ENCODE results near the gene TMPRSS6. TPM values are rescaled to one million over a fixed set of nuclear protein-coding genes. Genes with fewer than 3 reads are reported as not detected.

TMPRSS6 gene
- total RNA-seq, 1 donor from 2014 or later, result not detected

- intact Hi-C loops (cut with DNase I), result no loop called here
- ATAC-seq, result no peak
- no peak for DNase-seq (ENCODE audit: low spot score)
Measured at GRCh38 chr22:37141971-37142370, 32.5 kb upstream of the TMPRSS6 start.

- ATAC-seq, result no peak
- no peak for DNase-seq (ENCODE audit: low spot score)
- intact Hi-C loops (cut with DNase I), result no loop called here
Measured at GRCh38 chr22:37141476-37141875, 32.0 kb upstream of the TMPRSS6 start.

GRCh38 chr22:37140686-37141323 is 31.3 kb upstream of the TMPRSS6 start:
- ATAC-seq (no peak), DNase-seq (ENCODE audit: low spot score) (no peak)
- intact Hi-C loops (cut with DNase I), result no loop called here

- ATAC-seq (no peak), DNase-seq (ENCODE audit: low spot score) (no peak)
- intact Hi-C loops (cut with DNase I), result no loop called here
Measured at GRCh38 chr22:37139762-37140161, 30.2 kb upstream of the TMPRSS6 start.

- intact Hi-C loops (cut with DNase I), result no loop called here
- ATAC-seq (no peak), DNase-seq (ENCODE audit: low spot score) (no peak)
Measured at GRCh38 chr22:37138849-37139561, 29.5 kb upstream of the TMPRSS6 start.

GRCh38 chr22:37137903-37138665 is 28.6 kb upstream of the TMPRSS6 start:
- intact Hi-C loops (cut with DNase I), result no loop called here
- ATAC-seq, result no peak

GRCh38 chr22:37137131-37137530 is 27.6 kb upstream of the TMPRSS6 start:
- no peak for DNase-seq (ENCODE audit: low spot score)

More at GRCh38 chr22:37137903-37138665, 28.6 kb upstream of the TMPRSS6 start:
- no peak for DNase-seq (ENCODE audit: low spot score)

GRCh38 chr22:37135023-37135422 is 25.5 kb upstream of the TMPRSS6 start:
- no peak for ATAC-seq
- intact Hi-C loops (cut with DNase I), result no loop called here

More at GRCh38 chr22:37137131-37137530, 27.6 kb upstream of the TMPRSS6 start:
- ATAC-seq, result no peak
- intact Hi-C loops (cut with DNase I), result no loop called here

GRCh38 chr22:37133304-37134018 is 23.9 kb upstream of the TMPRSS6 start:
- no peak for DNase-seq (ENCODE audit: low spot score)
- ATAC-seq, result no peak
- intact Hi-C loops (cut with DNase I), result no loop called here

More at GRCh38 chr22:37135023-37135422, 25.5 kb upstream of the TMPRSS6 start:
- no peak for DNase-seq (ENCODE audit: low spot score)

GRCh38 chr22:37132773-37133172 is 23.3 kb upstream of the TMPRSS6 start:
- intact Hi-C loops (cut with DNase I), result no loop called here
- ATAC-seq (no peak), DNase-seq (ENCODE audit: low spot score) (no peak)

GRCh38 chr22:37129866-37130441 is 20.4 kb upstream of the TMPRSS6 start:
- DNase-seq (ENCODE audit: low spot score) (no peak), ATAC-seq (no peak)
- intact Hi-C loops (cut with DNase I), result no loop called here

GRCh38 chr22:37128555-37129281 is 19.2 kb upstream of the TMPRSS6 start:
- no peak for DNase-seq (ENCODE audit: low spot score)
- ATAC-seq, result no peak
- intact Hi-C loops (cut with DNase I), result no loop called here

- DNase-seq (ENCODE audit: low spot score) (no peak), ATAC-seq (no peak)
- intact Hi-C loops (cut with DNase I), result no loop called here
Measured at GRCh38 chr22:37127350-37127878, 17.9 kb upstream of the TMPRSS6 start.

- intact Hi-C loops (cut with DNase I), result no loop called here
- ATAC-seq, result no peak
- no peak for DNase-seq (ENCODE audit: low spot score)
Measured at GRCh38 chr22:37126882-37127281, 17.4 kb upstream of the TMPRSS6 start.

GRCh38 chr22:37126383-37126782 is 16.9 kb upstream of the TMPRSS6 start:
- ATAC-seq, result no peak

GRCh38 chr22:37123649-37124048 is 14.1 kb upstream of the TMPRSS6 start:
- intact Hi-C loops (cut with DNase I), result no loop called here
- DNase-seq (ENCODE audit: low spot score) (no peak), ATAC-seq (no peak)

More at GRCh38 chr22:37126383-37126782, 16.9 kb upstream of the TMPRSS6 start:
- DNase-seq (ENCODE audit: low spot score), result no peak
- intact Hi-C loops (cut with DNase I), result no loop called here

GRCh38 chr22:37122598-37123180 is 13.2 kb upstream of the TMPRSS6 start:
- no peak for ATAC-seq
- DNase-seq (ENCODE audit: low spot score), result no peak
- intact Hi-C loops (cut with DNase I), result no loop called here

Data from sciatic nerve (tissue), 2 donors.